ENCODE data around the gene ZNF778.

The ZNF778 gene

DNA sequence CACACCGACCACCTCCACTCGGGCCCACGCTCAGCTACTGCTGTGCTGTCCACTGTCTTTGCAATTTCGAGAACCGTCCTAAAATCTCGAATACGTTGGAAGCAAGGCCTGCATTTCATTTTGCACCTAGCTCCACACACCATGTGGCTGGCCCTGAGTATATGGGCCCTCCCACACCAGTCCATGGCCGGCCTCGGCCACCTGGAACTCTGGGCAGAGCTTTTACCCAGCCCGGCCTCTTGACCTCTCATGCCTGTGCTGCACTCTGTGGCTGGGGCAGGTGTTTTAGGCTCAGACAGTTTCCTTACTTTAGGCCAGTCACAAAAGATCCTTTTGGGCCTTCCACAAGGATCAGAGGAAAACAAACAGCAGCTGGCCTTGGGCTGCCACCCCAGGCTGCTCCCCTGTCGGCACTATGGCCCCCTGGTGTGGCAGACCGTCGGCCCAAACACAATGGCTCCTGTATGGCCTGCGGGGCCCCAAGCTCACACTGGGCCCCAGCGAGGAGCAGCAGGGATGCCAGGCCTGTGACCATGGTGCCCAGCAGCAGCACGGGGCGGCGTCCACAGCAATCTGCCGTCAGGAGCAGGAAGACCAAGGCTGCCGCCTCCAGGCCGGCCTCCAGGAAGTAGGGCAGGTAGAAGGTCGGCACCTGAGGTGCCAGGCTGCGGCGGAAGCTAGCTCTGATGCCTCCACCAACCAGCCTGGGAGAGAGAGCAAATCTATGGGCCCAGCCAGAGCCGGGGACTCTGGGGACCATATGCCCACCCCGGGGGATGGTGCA, 19.7 kb upstream of the ZNF778 start:
- H3K4me3 ChIP-seq (ENCODE audit: control insufficient read depth, low read depth, low read length): no peak overlapping the region
- TF ChIP-seq, protein P1, sequence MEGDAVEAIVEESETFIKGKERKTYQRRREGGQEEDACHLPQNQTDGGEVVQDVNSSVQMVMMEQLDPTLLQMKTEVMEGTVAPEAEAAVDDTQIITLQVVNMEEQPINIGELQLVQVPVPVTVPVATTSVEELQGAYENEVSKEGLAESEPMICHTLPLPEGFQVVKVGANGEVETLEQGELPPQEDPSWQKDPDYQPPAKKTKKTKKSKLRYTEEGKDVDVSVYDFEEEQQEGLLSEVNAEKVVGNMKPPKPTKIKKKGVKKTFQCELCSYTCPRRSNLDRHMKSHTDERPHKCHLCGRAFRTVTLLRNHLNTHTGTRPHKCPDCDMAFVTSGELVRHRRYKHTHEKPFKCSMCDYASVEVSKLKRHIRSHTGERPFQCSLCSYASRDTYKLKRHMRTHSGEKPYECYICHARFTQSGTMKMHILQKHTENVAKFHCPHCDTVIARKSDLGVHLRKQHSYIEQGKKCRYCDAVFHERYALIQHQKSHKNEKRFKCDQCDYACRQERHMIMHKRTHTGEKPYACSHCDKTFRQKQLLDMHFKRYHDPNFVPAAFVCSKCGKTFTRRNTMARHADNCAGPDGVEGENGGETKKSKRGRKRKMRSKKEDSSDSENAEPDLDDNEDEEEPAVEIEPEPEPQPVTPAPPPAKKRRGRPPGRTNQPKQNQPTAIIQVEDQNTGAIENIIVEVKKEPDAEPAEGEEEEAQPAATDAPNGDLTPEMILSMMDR (IDR thresholded peaks at IDR 0.05; ENCODE audit: control insufficient read depth, insufficient read depth, low read depth, low read length, missing control alignments): no peak
- DNase-seq (ENCODE audit: low read depth): no peak

DNA sequence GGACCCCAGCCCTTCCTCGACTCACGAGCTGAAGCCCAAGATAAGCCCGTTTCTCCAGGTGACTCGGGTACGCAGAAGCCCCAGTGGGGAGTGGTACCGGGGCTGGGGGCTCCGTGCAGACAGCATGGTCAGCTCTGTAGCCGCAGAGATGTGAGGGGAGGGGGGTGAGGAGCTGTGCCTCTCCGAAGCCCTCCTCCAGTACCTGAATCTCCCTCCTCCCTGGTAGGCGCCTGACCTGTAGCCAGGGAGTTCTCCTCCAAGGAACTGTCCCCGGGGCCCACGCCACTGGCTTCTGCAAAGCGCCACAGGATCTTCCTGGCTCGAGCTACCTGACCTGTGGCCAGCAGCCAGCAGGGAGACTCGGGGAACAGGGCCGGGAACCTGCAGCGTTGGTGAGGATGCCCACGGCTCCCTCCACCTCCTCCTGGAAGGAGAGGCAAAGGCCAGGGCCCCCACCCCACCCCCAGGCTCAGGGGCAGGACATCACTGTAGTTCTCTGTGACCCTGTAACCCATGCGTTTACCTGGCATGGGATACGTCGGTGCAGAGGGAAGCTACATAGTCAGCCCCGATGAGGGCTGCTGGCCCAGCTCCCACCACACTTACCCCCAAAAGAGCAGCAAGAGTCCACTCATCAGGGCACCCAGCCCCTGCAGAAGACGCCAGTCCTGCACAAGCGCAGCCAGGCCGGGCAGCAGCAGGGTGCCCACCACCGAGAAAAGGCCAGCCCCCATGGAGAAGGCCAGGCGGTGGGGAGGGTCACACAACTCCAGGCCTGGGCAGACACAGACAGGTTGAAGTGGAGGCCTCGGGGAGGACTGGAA, 18.9 kb upstream of the ZNF778 start:
- no peak for DNase-seq (ENCODE audit: low read depth)
- TF ChIP-seq, protein P1 (IDR thresholded peaks at IDR 0.05; ENCODE audit: control insufficient read depth, insufficient read depth, low read depth, low read length, missing control alignments): no peak
- H3K4me3 ChIP-seq (ENCODE audit: control insufficient read depth, low read depth, low read length): no peak overlapping the region

DNA sequence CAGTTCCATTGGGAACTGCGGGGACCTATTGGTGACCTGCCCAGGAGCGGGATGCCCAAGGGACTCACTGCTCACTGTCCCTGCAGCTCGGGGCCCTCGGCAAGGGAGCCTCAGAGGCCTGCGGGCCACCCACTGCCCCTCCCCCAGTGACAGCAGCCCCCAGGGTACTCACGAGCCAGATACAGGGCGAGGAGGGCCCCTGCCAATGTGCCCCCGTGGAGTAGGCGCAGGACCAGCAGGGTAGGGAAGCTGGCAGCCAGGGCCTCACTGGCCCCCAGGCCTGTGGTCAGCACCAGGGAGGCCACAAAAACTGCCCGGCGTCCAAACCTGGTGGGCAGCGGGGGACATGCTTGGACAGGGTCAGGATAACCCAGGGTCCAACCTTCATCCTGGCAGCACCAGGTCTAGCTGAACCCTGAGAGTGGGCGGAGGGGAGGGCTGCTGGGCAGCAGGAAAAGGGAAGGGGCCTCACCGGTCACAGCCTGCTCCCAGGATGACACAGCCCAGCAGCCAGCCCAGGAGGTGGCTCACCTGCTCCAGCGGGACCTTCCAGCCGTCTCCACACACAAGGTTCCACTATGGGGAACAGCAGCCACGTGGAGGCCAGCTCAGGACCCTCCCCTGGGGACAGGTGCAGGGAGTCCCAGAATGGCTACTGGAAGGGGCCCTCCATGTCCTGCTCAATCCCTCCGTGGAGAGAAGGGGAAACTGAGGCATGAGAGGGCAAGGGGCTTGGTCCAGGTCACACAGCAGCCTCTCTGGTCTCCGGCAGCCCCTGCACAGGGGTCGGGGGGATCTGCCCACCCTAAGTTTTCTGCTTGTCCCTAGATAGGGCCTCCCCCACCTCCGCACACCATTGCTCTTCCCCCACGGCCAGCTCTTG, 18.0 kb upstream of the ZNF778 start:
- TF ChIP-seq, protein P1 (IDR thresholded peaks at IDR 0.05; ENCODE audit: control insufficient read depth, insufficient read depth, low read depth, low read length, missing control alignments): no peak
- no peak overlapping the region for H3K4me3 ChIP-seq (ENCODE audit: control insufficient read depth, low read depth, low read length)

DNA sequence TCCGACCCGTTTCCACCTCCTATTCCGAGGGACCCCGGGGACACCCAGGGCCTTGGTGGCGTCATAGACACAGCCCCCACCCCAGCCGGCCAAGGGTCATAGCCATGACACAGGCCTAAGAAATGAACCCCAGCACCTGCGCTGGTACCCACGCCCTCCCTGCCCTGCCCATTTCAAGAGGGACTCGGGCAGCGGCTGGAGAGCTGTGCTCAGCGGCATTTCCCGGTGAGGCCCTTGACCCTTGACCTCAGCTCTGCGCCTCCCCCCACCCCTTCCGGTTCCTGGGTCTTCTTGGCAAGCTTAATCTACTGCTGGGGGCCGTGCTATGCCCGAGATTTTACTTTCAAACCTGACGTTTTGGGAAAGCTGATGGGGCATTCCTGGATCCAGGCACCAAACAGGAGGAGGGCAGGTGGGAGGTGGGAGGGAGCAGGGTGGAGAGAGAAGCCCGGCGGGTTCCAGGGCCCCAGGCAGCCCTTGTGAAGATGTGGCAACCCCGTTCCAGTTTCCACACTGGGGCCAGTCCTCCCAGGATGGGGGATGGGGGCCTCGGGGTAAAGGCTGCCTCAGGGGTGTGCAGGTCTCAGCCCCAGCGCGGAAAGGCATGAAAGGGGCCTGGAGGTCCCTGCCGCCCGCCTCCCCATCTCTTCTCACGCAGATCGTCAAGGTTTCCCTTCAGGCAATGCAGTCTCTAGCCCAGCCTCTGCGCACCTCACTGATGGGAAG, 17.2 kb upstream of the ZNF778 start, which contains the start of gene SLC22A31:
SLC22A31 (minus strand) TSS at position 414 of the 726 bp plus-strand sequence; CDS start at position 378, 36 bp downstream.
- no peak within 1 kb of the TSS for H3K4me3 ChIP-seq (ENCODE audit: control insufficient read depth, low read depth, low read length)
- DNase-seq (ENCODE audit: low read depth): no peak
- TF ChIP-seq, protein P1 (IDR thresholded peaks at IDR 0.05; ENCODE audit: control insufficient read depth, insufficient read depth, low read depth, low read length, missing control alignments): no peak

More for the DNA sequence above, 18.0 kb upstream of the ZNF778 start:
- DNase-seq (ENCODE audit: low read depth): no peak

DNA sequence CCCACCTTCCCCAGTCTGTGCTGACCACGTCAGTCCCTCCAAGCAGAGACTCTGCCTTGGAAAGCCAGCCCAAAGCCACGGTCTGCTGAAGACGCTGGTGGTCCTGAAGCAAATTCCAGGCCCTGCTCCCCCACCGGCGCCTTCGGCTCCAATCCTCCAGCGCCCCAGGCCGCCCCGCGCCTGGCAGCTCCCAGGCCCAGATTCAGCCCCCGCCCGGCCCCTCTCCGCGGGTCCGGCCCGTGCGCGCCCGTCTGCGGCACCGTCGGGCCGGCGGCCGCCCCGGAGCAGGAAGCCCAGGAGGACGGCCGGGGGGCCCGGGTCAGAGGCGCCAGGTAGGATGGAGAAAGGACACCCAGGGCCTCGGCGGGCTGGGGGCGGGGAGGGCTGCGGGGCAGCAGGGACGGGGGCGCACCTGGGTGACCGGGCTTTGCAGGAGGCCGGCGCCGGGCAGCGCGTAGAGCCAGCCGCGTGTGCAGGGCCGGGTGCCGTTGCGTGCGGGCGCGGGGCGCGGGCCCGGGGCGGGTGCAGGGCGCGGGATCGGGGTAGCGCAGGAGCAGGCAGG, 16.6 kb upstream of the ZNF778 start:
- H3K4me3 ChIP-seq (ENCODE audit: control insufficient read depth, low read depth, low read length): no peak overlapping the region
- TF ChIP-seq, protein P1 (IDR thresholded peaks at IDR 0.05; ENCODE audit: control insufficient read depth, insufficient read depth, low read depth, low read length, missing control alignments): no peak
- no peak for DNase-seq (ENCODE audit: low read depth)

All from AG09309 (cell line).